SK-N-SH (cell line): ENCODE data around the gene SPSB3. TPM values are rescaled to one million over a fixed set of nuclear protein-coding genes. Genes with fewer than 3 reads are reported as not detected.

ENCODE experiments used
- CTCF ChIA-PET: fragments of 300-600, 350-600 bp; formaldehyde crosslinking; extraction: SDS; loops from one replicate; lab custom pipeline; 2021; lab: Yijun Ruan, JAX
- POLR2A ChIA-PET: fragments of 350-600 bp; sonication (Branson Sonifier 250); formaldehyde crosslinking; extraction: SDS; loops from one replicate; lab custom pipeline; 2020; ENCODE audit warnings: antibody characterized with exemption, inconsistent platforms; lab: Yijun Ruan, JAX
- DNase-seq: peaks from one replicate; pipeline ENCODE4 v3.0.0; 2012
- H2AFZ ChIP-seq: fragments of 200-600 bp; sonication (generic); 2 replicates; pipeline ENCODE4 v1.8.1; 2016; ENCODE audit warnings: antibody characterized with exemption, mild to moderate bottlenecking, low read depth
- H3F3A ChIP-seq: fragments of 200-600 bp; sonication (generic); replicated peaks from 2 replicates; pipeline ENCODE3; 2016; ENCODE audit warnings: antibody characterized with exemption, mild to moderate bottlenecking; ENCODE audit not compliant: insufficient read depth
- H3K27ac ChIP-seq, 2 experiments: fragments of 200-500 bp in 1 of 2; fragments of 200-600 bp in 1 of 2; sonication (Bioruptor generic) in 1 of 2; sonication (generic), shearing (Covaris generic) in 1 of 2; 2 replicates each; pipeline versions ENCODE4 v1.5.1 to v1.6.1; 2014 to 2016; ENCODE audit warnings: low read depth in 2 of 2, inconsistent platforms in 1 of 2, low read length in 1 of 2, mild to moderate bottlenecking in 1 of 2, mixed read lengths in 1 of 2
- H3K27me3 ChIP-seq: fragments of 200-600 bp; sonication (generic), shearing (Covaris generic); 2 replicates; pipeline ENCODE4 v1.6.1; 2016; ENCODE audit warnings: mixed run types; ENCODE audit not compliant: insufficient read depth
- H3K36me3 ChIP-seq, 2 experiments: fragments of 200-500 bp in 1 of 2; fragments of 200-600 bp in 1 of 2; sonication (Bioruptor generic) in 1 of 2; sonication (generic) in 1 of 2; replicated peaks in 1 of 2; 2 replicates each; pipeline versions ENCODE3 to v1.5.1; 2014 to 2016; ENCODE audit warnings: low read length in 1 of 2, mild to moderate bottlenecking in 1 of 2; ENCODE audit not compliant: insufficient read depth in 2 of 2, control insufficient read depth in 1 of 2
- H3K4me1 ChIP-seq, 2 experiments: fragments of 200-500 bp in 1 of 2; fragments of 200-600 bp in 1 of 2; sonication (Bioruptor generic) in 1 of 2; sonication (generic), shearing (Covaris generic) in 1 of 2; 2 replicates each; pipeline versions ENCODE4 v1.5.1 to v1.6.1; 2014 to 2016; ENCODE audit warnings: low read depth in 1 of 2, low read length in 1 of 2, mixed run types in 1 of 2; ENCODE audit not compliant: insufficient read depth in 2 of 2, control insufficient read depth in 1 of 2
- H3K4me2 ChIP-seq: fragments of 200-600 bp; sonication (generic), shearing (Covaris generic); 2 replicates; pipeline ENCODE4 v1.6.1; 2017; ENCODE audit warnings: mixed run types
- H3K4me3 ChIP-seq, 2 experiments: fragments of 200-500 bp in 1 of 2; fragments of 200-600 bp in 1 of 2; sonication (Bioruptor generic) in 1 of 2; sonication (generic), shearing (Covaris generic) in 1 of 2; 2 replicates each; pipeline versions ENCODE4 v1.5.1 to v1.8.1; 2014 to 2016; ENCODE audit warnings: low read depth in 2 of 2, inconsistent platforms in 1 of 2, low read length in 1 of 2, mild to moderate bottlenecking in 1 of 2, mixed read lengths in 1 of 2, moderate library complexity in 1 of 2
- H3K79me2 ChIP-seq: fragments of 200-600 bp; sonication (generic); 2 replicates; pipeline ENCODE4 v1.8.1; 2017; ENCODE audit warnings: mild to moderate bottlenecking; ENCODE audit not compliant: insufficient read depth
- H3K9ac ChIP-seq: fragments of 200-600 bp; sonication (generic); 2 replicates; pipeline ENCODE4 v1.6.1; 2017; ENCODE audit warnings: mixed run types
- H3K9me2 ChIP-seq: fragments of 200-600 bp; sonication (generic); 2 replicates; pipeline ENCODE4 v1.6.1; 2017; ENCODE audit warnings: mixed run types
- H3K9me3 ChIP-seq: fragments of 200-600 bp; sonication (generic); 2 replicates; pipeline ENCODE4 v1.6.1; 2017; ENCODE audit warnings: mixed run types, mild to moderate bottlenecking, moderate library complexity
- H4K20me1 ChIP-seq: fragments of 200-600 bp; sonication (generic); 2 replicates; pipeline ENCODE4 v1.6.1; 2017; ENCODE audit warnings: mild to moderate bottlenecking, mixed run types; ENCODE audit not compliant: insufficient read depth
- EZH2phosphoT487 ChIP-seq: fragments of 200-600 bp; sonication (generic); IDR thresholded peaks from 2 replicates; pipeline ENCODE4 v1.6.1; 2017; ENCODE audit warnings: low read depth, mixed run types, mild to moderate bottlenecking, antibody characterized with exemption, moderate library complexity, borderline replicate concordance
- FOXM1 ChIP-seq: IDR thresholded peaks from 2 replicates; pipeline ENCODE4 v1.4.0; 2012; ENCODE audit warnings: low read depth, mild to moderate bottlenecking
- GATA2 ChIP-seq: sonication (generic); formaldehyde crosslinking; IDR thresholded peaks from 2 replicates; pipeline ENCODE4 v1.5.0; 2020; ENCODE audit warnings: mild to moderate bottlenecking, missing genetic modification reagents
- NRF1 ChIP-seq: IDR thresholded peaks from 2 replicates; pipeline ENCODE4 v1.6.1; 2012; ENCODE audit warnings: low read depth, mild to moderate bottlenecking, low read length
- POLR2AphosphoS5 ChIP-seq: IDR thresholded peaks from 2 replicates; pipeline ENCODE4 v1.6.1; 2012; ENCODE audit warnings: low read depth, low read length
- RFX5 ChIP-seq: IDR thresholded peaks from 2 replicates; pipeline ENCODE4 v1.6.1; 2012; ENCODE audit warnings: mild to moderate bottlenecking, improper control_type of control experiment, low read length
- SMC3 ChIP-seq: IDR thresholded peaks from 2 replicates; pipeline ENCODE4 v1.6.1; 2012; ENCODE audit warnings: low read depth, low read length, improper control_type of control experiment
- USF2 ChIP-seq: fragments of 150-350 bp; IDR thresholded peaks from 2 replicates; pipeline ENCODE4 v1.6.1; 2017; ENCODE audit warnings: antibody characterized with exemption, low read length, low read depth, borderline replicate concordance
- ZBTB33 ChIP-seq: IDR thresholded peaks from 2 replicates; pipeline ENCODE4 v1.4.0; 2012; ENCODE audit warnings: low read depth, borderline replicate concordance
- WGBS: methylation state at CpG from one replicate; pipeline ENCODE4 v1.1.6; 2017; ENCODE audit warnings: low lambda C conversion rate; 5-methylcytosine and 5-hydroxymethylcytosine counted together
- polyA plus RNA-seq, 3 experiments: library from polyadenylated mRNA; depleted of rRNA; stranded (reverse); fragments of >200 nt; gene quantifications; 2 replicates each; pipeline ENCODE4 v1.2.3, GENCODE V29; 2012
- TF ChIP-seq, protein P1 (sequence below): IDR thresholded peaks from 2 replicates; pipeline ENCODE4; 2012
- TF ChIP-seq, protein P2 (sequence below): IDR thresholded peaks from 2 replicates; pipeline ENCODE4 v1.4.0; 2012; ENCODE audit warnings: low read depth
- TF ChIP-seq, protein P3 (sequence below): fragments of 200-600 bp; sonication (generic); IDR thresholded peaks from 2 replicates; pipeline ENCODE4 v1.6.1; 2017; ENCODE audit warnings: antibody characterized with exemption, mild to moderate bottlenecking, moderate library complexity

The SPSB3 gene
- polyA plus RNA-seq, 1 of the 3 experiments (the other 2 are of a cell fraction) = 40.6 TPM

DNA sequence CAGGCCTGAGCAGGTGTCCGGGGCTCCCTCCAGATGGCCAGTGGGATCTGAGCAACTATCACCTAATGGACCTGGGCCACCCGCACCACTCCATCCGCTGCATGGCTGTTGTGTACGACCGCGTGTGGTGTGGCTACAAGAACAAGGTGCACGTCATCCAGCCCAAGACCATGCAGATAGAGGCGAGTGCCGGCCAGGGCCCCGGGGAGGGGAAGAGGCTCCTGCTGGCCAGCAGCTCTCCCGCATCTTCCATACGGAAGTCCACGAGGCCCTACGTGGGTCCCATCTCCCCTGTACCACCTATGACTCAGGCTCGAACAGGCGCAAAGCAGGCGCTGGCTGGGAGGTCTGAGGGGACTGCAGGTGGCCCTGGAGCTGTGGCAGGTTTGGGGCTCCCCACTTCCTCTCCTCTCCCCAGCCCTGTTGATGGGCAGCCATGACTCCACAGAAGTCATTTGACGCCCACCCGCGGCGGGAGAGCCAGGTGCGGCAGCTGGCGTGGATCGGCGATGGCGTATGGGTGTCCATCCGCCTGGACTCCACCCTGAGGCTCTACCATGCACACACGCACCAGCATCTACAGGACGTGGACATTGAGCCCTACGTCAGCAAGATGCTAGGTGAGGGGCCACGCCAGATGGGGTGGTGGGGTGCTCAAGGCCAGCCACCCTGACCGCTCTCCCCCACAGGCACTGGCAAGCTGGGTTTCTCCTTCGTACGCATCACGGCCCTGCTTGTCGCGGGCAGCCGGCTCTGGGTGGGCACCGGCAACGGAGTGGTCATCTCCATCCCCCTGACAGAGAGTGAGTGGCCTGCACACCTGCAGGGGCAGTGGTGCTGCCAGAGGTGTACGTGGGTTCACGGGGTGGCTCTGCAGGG lies 15.0 kb downstream of the SPSB3 start:
- Histone ChIP-seq H2AFZ (no peak overlapping the region), H4K20me1 (0 out of 2 replicates have a peak, but pooled peaks cover 5% of the 10 kb centered on the region), H3K79me2 (peaks cover 5% of the 10 kb centered on the region; the same call in 1 of the 2 replicates), H3K4me1 (peaks cover 0 to 19% of the 10 kb centered on the region in 2 experiments; a peak in 1 of 4 replicates), H3K9me2 (no peaks in the 10 kb centered on the region), H3F3A (peaks cover 9% of the 10 kb centered on the region), H3K4me2 (no peak overlapping the region), H3K36me3 (peaks cover 6 to 65% of the 10 kb centered on the region in 2 experiments), H3K9me3 (no peaks in the 10 kb centered on the region), H3K4me3 (no peak overlapping the region), H3K9ac (no peak overlapping the region), H3K27ac (no peak overlapping the region), H3K27me3 (no peaks in the 10 kb centered on the region)
- ChIA-PET POLR2A (no interaction called here), CTCF (interaction anchor here (0.6 to 1.1 kb wide), 2 partner anchors 13 to 220 kb away, joined by 3 read pairs; no protein-coding TSS in a partner anchor)
- TF ChIP-seq ZBTB33 (no peak), NRF1 (no peak), USF2 (no peak), EZH2phosphoT487 (no peak), POLR2AphosphoS5 (no peak), SMC3 (no peak), RFX5 (no peak), GATA2 (CRISPR knock-in tag) (no peak), FOXM1 (no peak)
- TF ChIP-seq, protein P1, sequence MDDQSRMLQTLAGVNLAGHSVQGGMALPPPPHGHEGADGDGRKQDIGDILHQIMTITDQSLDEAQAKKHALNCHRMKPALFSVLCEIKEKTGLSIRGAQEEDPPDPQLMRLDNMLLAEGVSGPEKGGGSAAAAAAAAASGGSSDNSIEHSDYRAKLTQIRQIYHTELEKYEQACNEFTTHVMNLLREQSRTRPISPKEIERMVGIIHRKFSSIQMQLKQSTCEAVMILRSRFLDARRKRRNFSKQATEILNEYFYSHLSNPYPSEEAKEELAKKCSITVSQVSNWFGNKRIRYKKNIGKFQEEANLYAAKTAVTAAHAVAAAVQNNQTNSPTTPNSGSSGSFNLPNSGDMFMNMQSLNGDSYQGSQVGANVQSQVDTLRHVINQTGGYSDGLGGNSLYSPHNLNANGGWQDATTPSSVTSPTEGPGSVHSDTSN = no peak
- TF ChIP-seq, protein P2, sequence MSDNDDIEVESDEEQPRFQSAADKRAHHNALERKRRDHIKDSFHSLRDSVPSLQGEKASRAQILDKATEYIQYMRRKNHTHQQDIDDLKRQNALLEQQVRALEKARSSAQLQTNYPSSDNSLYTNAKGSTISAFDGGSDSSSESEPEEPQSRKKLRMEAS = no peak
- TF ChIP-seq, protein P3, sequence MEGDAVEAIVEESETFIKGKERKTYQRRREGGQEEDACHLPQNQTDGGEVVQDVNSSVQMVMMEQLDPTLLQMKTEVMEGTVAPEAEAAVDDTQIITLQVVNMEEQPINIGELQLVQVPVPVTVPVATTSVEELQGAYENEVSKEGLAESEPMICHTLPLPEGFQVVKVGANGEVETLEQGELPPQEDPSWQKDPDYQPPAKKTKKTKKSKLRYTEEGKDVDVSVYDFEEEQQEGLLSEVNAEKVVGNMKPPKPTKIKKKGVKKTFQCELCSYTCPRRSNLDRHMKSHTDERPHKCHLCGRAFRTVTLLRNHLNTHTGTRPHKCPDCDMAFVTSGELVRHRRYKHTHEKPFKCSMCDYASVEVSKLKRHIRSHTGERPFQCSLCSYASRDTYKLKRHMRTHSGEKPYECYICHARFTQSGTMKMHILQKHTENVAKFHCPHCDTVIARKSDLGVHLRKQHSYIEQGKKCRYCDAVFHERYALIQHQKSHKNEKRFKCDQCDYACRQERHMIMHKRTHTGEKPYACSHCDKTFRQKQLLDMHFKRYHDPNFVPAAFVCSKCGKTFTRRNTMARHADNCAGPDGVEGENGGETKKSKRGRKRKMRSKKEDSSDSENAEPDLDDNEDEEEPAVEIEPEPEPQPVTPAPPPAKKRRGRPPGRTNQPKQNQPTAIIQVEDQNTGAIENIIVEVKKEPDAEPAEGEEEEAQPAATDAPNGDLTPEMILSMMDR = no peak
- DNase-seq = no peak
- 95% methylated on average over 24 of the region's 42 CpGs for WGBS
